ENCODE data around the gene ERBB4.

ERBB4 gene

DNA sequence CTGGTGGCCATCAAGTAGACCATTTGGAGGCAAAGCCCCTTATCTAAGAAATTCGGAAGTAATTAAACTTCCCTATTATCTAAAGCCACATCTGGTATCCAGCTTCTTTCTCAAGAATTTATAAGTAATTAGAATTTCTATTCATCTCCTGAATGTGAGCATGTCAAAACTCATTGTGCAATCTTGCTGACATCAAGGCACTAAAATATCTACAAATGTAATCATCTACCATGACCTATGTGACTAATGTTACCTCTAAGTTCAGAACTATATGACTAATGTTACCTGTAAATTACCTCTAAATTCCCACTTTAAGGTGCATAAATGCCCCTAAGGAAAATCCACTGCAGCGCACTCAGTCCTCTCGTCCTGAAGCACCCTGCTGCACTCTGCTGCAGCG, 1209.2 kb downstream of the ERBB4 start:
- no peak for DNase-seq (ENCODE audit: low spot score)

GRCh38 chr2:211328126-211328525, 1210.5 kb downstream of the ERBB4 start:
- DNase-seq (ENCODE audit: low spot score), result no peak
